ENCODE results near the gene HINFP. TPM values are rescaled to one million over a fixed set of nuclear protein-coding genes. Genes with fewer than 3 reads are reported as not detected.

HINFP gene
- polyA plus RNA-seq, 1 donor from 2014 or later, result 50.0 TPM

DNA sequence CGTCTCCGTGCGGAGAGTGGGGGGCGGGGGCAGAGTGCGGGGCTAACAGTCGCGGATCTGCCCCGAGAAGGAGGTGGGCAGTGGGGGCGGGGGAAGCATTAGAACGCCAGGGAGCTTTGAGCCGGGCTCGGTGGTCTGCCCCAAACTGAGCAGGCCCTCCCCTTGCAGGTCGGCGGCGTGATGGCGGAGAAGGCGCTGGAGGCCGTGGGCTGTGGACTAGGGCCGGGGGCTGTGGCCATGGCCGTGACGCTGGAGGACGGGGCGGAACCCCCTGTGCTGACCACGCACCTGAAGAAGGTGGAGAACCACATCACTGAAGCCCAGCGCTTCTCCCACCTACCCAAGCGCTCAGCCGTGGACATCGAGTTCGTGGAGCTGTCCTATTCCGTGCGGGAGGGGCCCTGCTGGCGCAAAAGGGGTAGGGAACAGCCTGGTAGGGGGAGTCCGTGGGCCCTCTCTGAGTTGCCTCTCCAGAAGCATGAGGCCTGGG, 28.5 kb downstream of the HINFP start:
- Histone ChIP-seq H3K9ac (ENCODE audit: low read length) (peak overlapping the region; percentile 64), H3K4me3 (ENCODE audit: low read length) (peak overlapping the region; percentile 86), H3K27ac (ENCODE audit: low read length) (no peak overlapping the region), H3F3A (ENCODE audit: insufficient read depth, low read length, poor library complexity, severe bottlenecking) (no peaks in the 10 kb centered on the region), H3K9me3 (ENCODE audit: low read length) (no peaks in the 10 kb centered on the region), H4K20me1 (ENCODE audit: insufficient read depth) (no peaks in the 10 kb centered on the region), H3K27me3 (ENCODE audit: insufficient read depth, low read depth, low read length) (peaks cover 35% of the 10 kb centered on the region), H3K36me3 (ENCODE audit: insufficient read depth, low read length) (no peaks in the 10 kb centered on the region), H3K4me2 (ENCODE audit: low read length) (peak overlapping the region; percentile 35), H3K9me2 (ENCODE audit: insufficient read depth, low read length) (no peaks in the 10 kb centered on the region), H2AFZ (ENCODE audit: low read depth, low read length) (no peak overlapping the region), H3K79me2 (replicated peaks; ENCODE audit: insufficient read depth, low read length) (no peaks in the 10 kb centered on the region)
- no peak for TF ChIP-seq MXI1 (conservative IDR thresholded peaks at IDR 0.05; ENCODE audit: poor library complexity, severe bottlenecking)
- TF ChIP-seq, protein P1, sequence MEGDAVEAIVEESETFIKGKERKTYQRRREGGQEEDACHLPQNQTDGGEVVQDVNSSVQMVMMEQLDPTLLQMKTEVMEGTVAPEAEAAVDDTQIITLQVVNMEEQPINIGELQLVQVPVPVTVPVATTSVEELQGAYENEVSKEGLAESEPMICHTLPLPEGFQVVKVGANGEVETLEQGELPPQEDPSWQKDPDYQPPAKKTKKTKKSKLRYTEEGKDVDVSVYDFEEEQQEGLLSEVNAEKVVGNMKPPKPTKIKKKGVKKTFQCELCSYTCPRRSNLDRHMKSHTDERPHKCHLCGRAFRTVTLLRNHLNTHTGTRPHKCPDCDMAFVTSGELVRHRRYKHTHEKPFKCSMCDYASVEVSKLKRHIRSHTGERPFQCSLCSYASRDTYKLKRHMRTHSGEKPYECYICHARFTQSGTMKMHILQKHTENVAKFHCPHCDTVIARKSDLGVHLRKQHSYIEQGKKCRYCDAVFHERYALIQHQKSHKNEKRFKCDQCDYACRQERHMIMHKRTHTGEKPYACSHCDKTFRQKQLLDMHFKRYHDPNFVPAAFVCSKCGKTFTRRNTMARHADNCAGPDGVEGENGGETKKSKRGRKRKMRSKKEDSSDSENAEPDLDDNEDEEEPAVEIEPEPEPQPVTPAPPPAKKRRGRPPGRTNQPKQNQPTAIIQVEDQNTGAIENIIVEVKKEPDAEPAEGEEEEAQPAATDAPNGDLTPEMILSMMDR (IDR thresholded peaks at IDR 0.05; ENCODE audit: poor library complexity, severe bottlenecking), result no peak
- TF ChIP-seq EP300 (conservative IDR thresholded peaks at IDR 0.05; ENCODE audit: poor library complexity, severe bottlenecking), result no peak
- TF ChIP-seq TAF1 (IDR thresholded peaks at IDR 0.05; ENCODE audit: low read depth), result no peak
- TF ChIP-seq, protein P2, sequence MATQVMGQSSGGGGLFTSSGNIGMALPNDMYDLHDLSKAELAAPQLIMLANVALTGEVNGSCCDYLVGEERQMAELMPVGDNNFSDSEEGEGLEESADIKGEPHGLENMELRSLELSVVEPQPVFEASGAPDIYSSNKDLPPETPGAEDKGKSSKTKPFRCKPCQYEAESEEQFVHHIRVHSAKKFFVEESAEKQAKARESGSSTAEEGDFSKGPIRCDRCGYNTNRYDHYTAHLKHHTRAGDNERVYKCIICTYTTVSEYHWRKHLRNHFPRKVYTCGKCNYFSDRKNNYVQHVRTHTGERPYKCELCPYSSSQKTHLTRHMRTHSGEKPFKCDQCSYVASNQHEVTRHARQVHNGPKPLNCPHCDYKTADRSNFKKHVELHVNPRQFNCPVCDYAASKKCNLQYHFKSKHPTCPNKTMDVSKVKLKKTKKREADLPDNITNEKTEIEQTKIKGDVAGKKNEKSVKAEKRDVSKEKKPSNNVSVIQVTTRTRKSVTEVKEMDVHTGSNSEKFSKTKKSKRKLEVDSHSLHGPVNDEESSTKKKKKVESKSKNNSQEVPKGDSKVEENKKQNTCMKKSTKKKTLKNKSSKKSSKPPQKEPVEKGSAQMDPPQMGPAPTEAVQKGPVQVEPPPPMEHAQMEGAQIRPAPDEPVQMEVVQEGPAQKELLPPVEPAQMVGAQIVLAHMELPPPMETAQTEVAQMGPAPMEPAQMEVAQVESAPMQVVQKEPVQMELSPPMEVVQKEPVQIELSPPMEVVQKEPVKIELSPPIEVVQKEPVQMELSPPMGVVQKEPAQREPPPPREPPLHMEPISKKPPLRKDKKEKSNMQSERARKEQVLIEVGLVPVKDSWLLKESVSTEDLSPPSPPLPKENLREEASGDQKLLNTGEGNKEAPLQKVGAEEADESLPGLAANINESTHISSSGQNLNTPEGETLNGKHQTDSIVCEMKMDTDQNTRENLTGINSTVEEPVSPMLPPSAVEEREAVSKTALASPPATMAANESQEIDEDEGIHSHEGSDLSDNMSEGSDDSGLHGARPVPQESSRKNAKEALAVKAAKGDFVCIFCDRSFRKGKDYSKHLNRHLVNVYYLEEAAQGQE (IDR thresholded peaks at IDR 0.05; ENCODE audit: borderline replicate concordance), result no peak
- TF ChIP-seq POLR2AphosphoS5 (IDR thresholded peaks at IDR 0.05), result no peak
- no peak for TF ChIP-seq EZH2 (IDR thresholded peaks at IDR 0.05; ENCODE audit: borderline replicate concordance, insufficient read depth, low read length, poor library complexity, severe bottlenecking)
- TF ChIP-seq SMC3 (conservative IDR thresholded peaks at IDR 0.05; ENCODE audit: poor library complexity), result no peak
- TF ChIP-seq RAD21 (conservative IDR thresholded peaks at IDR 0.05), result no peak

DNA sequence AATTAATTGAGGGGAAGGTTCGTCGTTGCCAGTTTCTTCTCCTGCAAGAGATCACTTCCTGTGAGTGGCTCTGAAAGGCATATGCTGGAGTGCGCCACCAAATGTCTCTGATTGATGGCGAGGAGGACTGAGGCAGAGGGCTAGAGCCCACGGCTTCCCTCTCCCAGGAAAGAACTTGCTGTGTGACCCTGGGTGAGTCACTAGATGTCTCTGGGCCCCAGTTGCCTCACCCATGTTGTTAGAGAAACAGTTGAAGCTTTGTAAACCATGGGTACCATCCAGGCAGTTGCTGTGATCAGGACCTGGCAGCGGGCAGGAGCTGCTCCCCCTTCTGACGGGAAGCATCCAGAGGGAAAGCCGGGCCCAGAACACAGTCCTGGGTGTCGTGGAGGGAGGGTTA, 30.7 kb downstream of the HINFP start:
- Histone ChIP-seq H3K4me2 (ENCODE audit: low read length) (no peak overlapping the region), H3F3A (ENCODE audit: insufficient read depth, low read length, poor library complexity, severe bottlenecking) (no peaks in the 10 kb centered on the region), H3K79me2 (replicated peaks; ENCODE audit: insufficient read depth, low read length) (no peaks in the 10 kb centered on the region), H3K9ac (ENCODE audit: low read length) (no peak overlapping the region), H3K4me3 (ENCODE audit: low read length) (no peak overlapping the region), H3K27ac (ENCODE audit: low read length) (no peak overlapping the region), H3K36me3 (ENCODE audit: insufficient read depth, low read length) (no peaks in the 10 kb centered on the region), H4K20me1 (ENCODE audit: insufficient read depth) (no peaks in the 10 kb centered on the region), H2AFZ (ENCODE audit: low read depth, low read length) (no peak overlapping the region), H3K9me3 (ENCODE audit: low read length) (no peaks in the 10 kb centered on the region), H3K9me2 (ENCODE audit: insufficient read depth, low read length) (no peaks in the 10 kb centered on the region), H3K27me3 (ENCODE audit: insufficient read depth, low read depth, low read length) (peaks cover 35% of the 10 kb centered on the region)
- no peak for TF ChIP-seq SMC3 (conservative IDR thresholded peaks at IDR 0.05; ENCODE audit: poor library complexity)
- TF ChIP-seq TAF1 (IDR thresholded peaks at IDR 0.05; ENCODE audit: low read depth), result no peak
- TF ChIP-seq RAD21 (conservative IDR thresholded peaks at IDR 0.05), result no peak
- TF ChIP-seq POLR2AphosphoS5 (IDR thresholded peaks at IDR 0.05), result no peak
- no peak for TF ChIP-seq EZH2 (IDR thresholded peaks at IDR 0.05; ENCODE audit: borderline replicate concordance, insufficient read depth, low read length, poor library complexity, severe bottlenecking)
- TF ChIP-seq EP300 (conservative IDR thresholded peaks at IDR 0.05; ENCODE audit: poor library complexity, severe bottlenecking), result no peak
- TF ChIP-seq, protein P2 (IDR thresholded peaks at IDR 0.05; ENCODE audit: borderline replicate concordance), result no peak
- TF ChIP-seq, protein P1 (IDR thresholded peaks at IDR 0.05; ENCODE audit: poor library complexity, severe bottlenecking), result no peak
